Keratinocyte (primary cell): ENCODE data around the gene SYT12.

Experiments used
- EZH2 ChIP-seq: IDR thresholded peaks from one replicate; pipeline ENCODE4 v1.6.1; 2012; ENCODE audit warnings: inconsistent platforms, mild to moderate bottlenecking, low read length, moderate library complexity
- TF ChIP-seq, protein P1 (sequence below), 3 experiments: IDR thresholded peaks in 1 of 3; conservative IDR thresholded peaks in 1 of 3; optimal IDR thresholded peaks in 1 of 3; 2 replicates in 2 of 3; 3 replicates in 1 of 3; pipeline versions ENCODE3 to v1.5.1; 2011; ENCODE audit warnings: low read length in 3 of 3, mild to moderate bottlenecking in 3 of 3, moderate library complexity in 2 of 3, control low read depth in 1 of 3, inconsistent platforms in 1 of 3; ENCODE audit not compliant: insufficient read depth in 2 of 3; ENCODE audit errors: extremely low read depth in 1 of 3

DNA sequence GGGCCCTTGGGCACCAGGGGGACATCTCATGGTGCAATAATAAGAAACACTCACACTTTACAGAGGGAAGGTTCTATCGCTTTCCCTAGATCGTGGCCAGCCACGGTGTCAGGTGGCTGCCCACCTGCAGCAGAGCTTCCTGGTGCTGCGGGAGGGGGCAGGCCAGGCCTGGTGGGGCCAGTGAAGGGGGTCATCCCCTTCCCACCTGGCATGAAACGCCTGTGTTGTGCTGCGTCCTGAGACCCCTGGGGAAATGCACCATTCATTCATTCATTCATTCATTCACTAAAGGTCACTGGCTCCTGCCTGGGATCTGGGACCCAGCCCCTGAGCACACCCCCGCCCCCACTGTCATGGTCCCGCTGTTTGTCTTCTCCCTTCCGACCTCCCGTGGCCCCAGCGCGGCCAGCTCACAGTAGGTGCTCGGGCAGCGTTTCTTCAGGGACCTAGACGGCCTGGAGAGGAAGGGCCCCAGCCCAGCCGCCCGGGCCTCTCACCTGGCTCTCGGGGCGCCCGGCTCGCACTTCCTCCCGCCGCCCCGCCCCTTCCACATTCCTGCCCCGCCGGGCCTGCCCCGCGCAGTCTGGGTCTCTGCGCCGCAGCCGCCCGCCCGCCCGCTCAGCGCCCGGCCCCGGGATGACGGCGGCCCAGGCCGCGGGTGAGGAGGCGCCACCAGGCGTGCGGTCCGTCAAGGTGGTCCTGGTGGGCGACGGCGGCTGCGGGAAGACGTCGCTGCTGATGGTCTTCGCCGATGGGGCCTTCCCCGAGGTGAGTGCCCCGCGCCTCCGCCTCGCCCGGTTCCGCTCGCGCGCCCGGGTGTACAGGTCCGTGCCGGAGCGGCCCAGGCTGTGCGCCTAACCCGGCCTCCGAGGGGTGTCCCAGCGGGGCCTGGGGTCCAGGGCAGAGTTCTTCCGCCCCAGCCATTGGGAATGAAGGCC is 33.6 kb downstream of the SYT12 start, which contains the start of gene RHOD:
- TF ChIP-seq, protein P1, sequence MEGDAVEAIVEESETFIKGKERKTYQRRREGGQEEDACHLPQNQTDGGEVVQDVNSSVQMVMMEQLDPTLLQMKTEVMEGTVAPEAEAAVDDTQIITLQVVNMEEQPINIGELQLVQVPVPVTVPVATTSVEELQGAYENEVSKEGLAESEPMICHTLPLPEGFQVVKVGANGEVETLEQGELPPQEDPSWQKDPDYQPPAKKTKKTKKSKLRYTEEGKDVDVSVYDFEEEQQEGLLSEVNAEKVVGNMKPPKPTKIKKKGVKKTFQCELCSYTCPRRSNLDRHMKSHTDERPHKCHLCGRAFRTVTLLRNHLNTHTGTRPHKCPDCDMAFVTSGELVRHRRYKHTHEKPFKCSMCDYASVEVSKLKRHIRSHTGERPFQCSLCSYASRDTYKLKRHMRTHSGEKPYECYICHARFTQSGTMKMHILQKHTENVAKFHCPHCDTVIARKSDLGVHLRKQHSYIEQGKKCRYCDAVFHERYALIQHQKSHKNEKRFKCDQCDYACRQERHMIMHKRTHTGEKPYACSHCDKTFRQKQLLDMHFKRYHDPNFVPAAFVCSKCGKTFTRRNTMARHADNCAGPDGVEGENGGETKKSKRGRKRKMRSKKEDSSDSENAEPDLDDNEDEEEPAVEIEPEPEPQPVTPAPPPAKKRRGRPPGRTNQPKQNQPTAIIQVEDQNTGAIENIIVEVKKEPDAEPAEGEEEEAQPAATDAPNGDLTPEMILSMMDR (optimal IDR thresholded peaks at IDR 0.05 in 1 of 3, IDR thresholded peaks at IDR 0.05 in 1 of 3, conservative IDR thresholded peaks at IDR 0.05 in 1 of 3; ENCODE audit: extremely low read depth in 1 of 3, insufficient read depth in 2 of 3, low read length in 3 of 3) = no peak
- TF ChIP-seq EZH2 = no peak
